ENCODE measurements around the gene ICAM1. TPM values are rescaled to one million over a fixed set of nuclear protein-coding genes. Genes with fewer than 3 reads are reported as not detected.

ICAM1 gene
- total and polyA plus RNA-seq, 4 donors: 88.4 to 391 (median 185) TPM

DNA sequence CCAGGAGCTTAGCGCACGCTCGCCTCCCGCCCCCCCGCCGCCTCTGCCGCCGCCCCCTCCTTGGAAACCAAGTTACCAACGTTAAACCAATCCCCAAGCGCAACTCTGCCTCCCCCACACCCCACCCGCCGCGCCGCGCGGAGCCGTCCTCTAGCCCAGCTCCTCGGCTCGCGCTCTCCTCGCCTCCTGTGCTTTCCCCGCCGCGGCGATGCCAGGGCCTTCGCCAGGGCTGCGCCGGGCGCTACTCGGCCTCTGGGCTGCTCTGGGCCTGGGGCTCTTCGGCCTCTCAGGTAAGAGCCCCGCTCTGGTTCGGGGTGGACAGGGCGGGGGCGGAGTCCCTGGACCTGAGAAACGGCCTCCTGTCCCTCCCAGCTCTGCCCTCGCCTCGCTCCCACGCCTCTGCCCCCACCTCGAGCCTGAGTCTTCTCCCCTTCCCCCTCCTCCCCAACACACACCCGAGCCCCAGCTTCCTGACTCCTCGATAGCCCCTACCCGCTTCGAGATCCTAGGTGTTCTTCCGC lies 19.0 kb downstream of the ICAM1 start, which contains the start of gene ICAM5:
Gene ICAM5, plus strand, starts transcription at position 117 of the 521 bp plus-strand sequence. Its CDS starts 92 bp downstream, at position 209.
- Histone ChIP-seq H3K36me3 (ENCODE audit: control insufficient read depth in 4 of 4, insufficient read depth in 4 of 4, low read length in 4 of 4) (peaks cover 0 to 12% (median 3%) of the 10 kb centered on the region in 4 donors), H3K9me3 (ENCODE audit: control insufficient read depth in 4 of 4, insufficient read depth in 3 of 4, low read length in 3 of 4) (peaks cover 0 to 7% (median 0%) of the 10 kb centered on the region in 4 donors), H3K4me3 (no peak within 1 kb of the TSS), H3K9ac (ENCODE audit: insufficient read depth in 1 of 2, low read length in 2 of 2) (no peak within 1 kb of the TSS), H3K4me1 (ENCODE audit: control insufficient read depth in 5 of 5, insufficient read depth in 5 of 5, low read length in 5 of 5) (peaks cover 0 to 70% (median 42%) of the 10 kb centered on the region in 5 donors), H3K27ac (ENCODE audit: low read depth in 1 of 2, low read length in 1 of 2) (peak within 1 kb of the TSS in 1 of 2 donors; percentile 46), H3K27me3 (ENCODE audit: control insufficient read depth in 3 of 3, insufficient read depth in 3 of 3, low read length in 2 of 3) (peaks cover 0 to 47% (median 18%) of the 10 kb centered on the region in 3 donors)
- DNase-seq (peak in 1 of 3 donors; percentile 25), ATAC-seq (ENCODE audit: insufficient read depth, low FRiP score) (no peak)
- WGBS, 2 donors: 0 to 2% methylated on average over 23 to 44 of the region's 45 CpGs
- no peak for TF ChIP-seq CTCF (IDR thresholded peaks at IDR 0.05; ENCODE audit: control extremely low read depth, extremely low read depth)

GRCh38 chr19:10290357-10290875 lies 19.5 kb downstream of the ICAM1 start:
- peak in 1 of 3 donors; percentile 20 for DNase-seq
- WGBS, 2 donors: 1% methylated on average over 30 of the region's 30 CpGs
- peaks cover 0 to 72% (median 42%) of the 10 kb centered on the region in 5 donors for H3K4me1 ChIP-seq (ENCODE audit: control insufficient read depth in 5 of 5, insufficient read depth in 5 of 5, low read length in 5 of 5)
- peaks cover 0 to 52% (median 18%) of the 10 kb centered on the region in 3 donors for H3K27me3 ChIP-seq (ENCODE audit: control insufficient read depth in 3 of 3, insufficient read depth in 3 of 3, low read length in 2 of 3)
- TF ChIP-seq CTCF (IDR thresholded peaks at IDR 0.05; ENCODE audit: control extremely low read depth, extremely low read depth): no peak
- no peak for ATAC-seq (ENCODE audit: insufficient read depth, low FRiP score)
- no peak overlapping the region for H3K4me3 ChIP-seq
- no peak overlapping the region for H3K9ac ChIP-seq (ENCODE audit: insufficient read depth in 1 of 2, low read length in 2 of 2)
- peak overlapping the region in 1 of 2 donors; percentile 46 for H3K27ac ChIP-seq (ENCODE audit: low read depth in 1 of 2, low read length in 1 of 2)
- H3K36me3 ChIP-seq (ENCODE audit: control insufficient read depth in 4 of 4, insufficient read depth in 4 of 4, low read length in 4 of 4): peaks cover 0 to 7% (median 3%) of the 10 kb centered on the region in 4 donors
- peaks cover 0 to 7% (median 0%) of the 10 kb centered on the region in 4 donors for H3K9me3 ChIP-seq (ENCODE audit: control insufficient read depth in 4 of 4, insufficient read depth in 3 of 4, low read length in 3 of 4)

- WGBS, 2 donors: 0% methylated on average over 52 to 57 of the region's 57 CpGs
- DNase-seq (peak; percentile 55 to 67 (median 59)), ATAC-seq (ENCODE audit: insufficient read depth, low FRiP score) (no peak)
- no peak for TF ChIP-seq CTCF (IDR thresholded peaks at IDR 0.05; ENCODE audit: control extremely low read depth, extremely low read depth)
- H3K4me1 ChIP-seq (ENCODE audit: control insufficient read depth in 5 of 5, insufficient read depth in 5 of 5, low read length in 5 of 5): peaks cover 0 to 72% (median 38%) of the 10 kb centered on the region in 5 donors
- H3K36me3 ChIP-seq (ENCODE audit: control insufficient read depth in 4 of 4, insufficient read depth in 4 of 4, low read length in 4 of 4): peaks cover 0 to 5% (median under 1%) of the 10 kb centered on the region in 4 donors
- peaks cover 0 to 7% (median 0%) of the 10 kb centered on the region in 4 donors for H3K9me3 ChIP-seq (ENCODE audit: control insufficient read depth in 4 of 4, insufficient read depth in 3 of 4, low read length in 3 of 4)
- H3K9ac ChIP-seq (ENCODE audit: insufficient read depth in 1 of 2, low read length in 2 of 2): no peak overlapping the region
- H3K27me3 ChIP-seq (ENCODE audit: control insufficient read depth in 3 of 3, insufficient read depth in 3 of 3, low read length in 2 of 3): peaks cover 0 to 58% (median 23%) of the 10 kb centered on the region in 3 donors
- H3K27ac ChIP-seq (ENCODE audit: low read depth in 1 of 2, low read length in 1 of 2): peak overlapping the region in 1 of 2 donors; percentile 50
- H3K4me3 ChIP-seq: no peak overlapping the region
These were observed 20.1 kb downstream of the ICAM1 start for GRCh38 chr19:10290876-10291553.
